ENCODE measurements around the gene SLC6A15. TPM values are rescaled to one million over a fixed set of nuclear protein-coding genes. Genes with fewer than 3 reads are reported as not detected.

SLC6A15 gene
- total and polyA plus RNA-seq, 2 of the 8 experiments (the other 6 are each of a cell fraction or from before 2014, with no cell fraction given): 3.1 to 42.0 TPM

DNA sequence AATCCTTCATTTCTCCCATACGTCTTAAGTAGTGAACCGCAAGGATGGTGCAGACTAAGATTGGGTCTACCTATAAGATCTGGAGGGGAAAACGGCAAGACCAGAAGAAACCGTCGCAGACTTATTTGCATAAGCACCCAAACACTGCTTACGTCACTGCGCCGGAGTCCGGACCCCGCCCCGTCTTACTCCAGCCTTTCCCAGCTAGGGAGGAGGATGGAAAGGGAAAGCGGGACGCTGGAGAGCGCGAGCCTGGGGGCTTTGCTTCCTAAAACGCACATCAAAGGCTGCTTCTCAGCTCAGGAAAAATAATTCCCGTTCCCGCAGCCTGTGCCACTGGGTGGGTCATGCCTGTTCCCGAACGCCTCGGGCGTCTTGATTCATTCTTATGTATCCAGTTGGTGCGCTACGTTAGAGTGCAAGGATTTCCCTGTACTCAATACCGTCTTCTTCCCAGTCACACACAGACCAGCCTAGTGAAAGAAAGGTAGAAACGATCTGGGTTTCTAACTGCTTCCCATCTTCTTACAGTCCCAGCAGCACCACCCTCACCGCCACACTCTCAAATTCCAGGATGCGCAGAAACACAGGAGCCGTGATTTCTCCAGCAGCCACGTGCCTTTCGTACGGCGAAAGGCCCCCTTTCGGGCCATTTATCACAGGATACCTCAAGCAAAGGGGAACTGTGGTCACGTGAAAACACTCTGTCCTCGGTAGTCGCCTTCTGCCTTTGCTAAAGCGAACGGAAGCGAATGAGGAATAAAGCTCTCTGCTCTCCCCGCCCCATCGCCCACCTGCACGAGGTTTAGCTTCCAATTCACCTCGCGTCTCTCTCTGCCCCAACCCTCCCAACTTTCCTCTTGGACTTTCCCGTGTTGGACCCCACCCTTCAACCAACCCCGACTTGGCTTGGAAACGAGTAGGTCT, 1.1 kb downstream of the SLC6A15 start:
- CTCF ChIA-PET (ENCODE audit: partially characterized antibody): interaction anchor here (0.7 to 3.0 kb wide), 16 partner anchors 10 to 146 kb away, joined by 3 to 26 read pairs (median 4); partner anchors contain the start of genes LRRIQ1 and TSPAN19
- Histone ChIP-seq H3K23me2 (ENCODE audit: low read depth, low read length) (peaks cover 21% of the 10 kb centered on the region), H3K27ac (ENCODE audit: low read depth, low read length) (no peak overlapping the region; the same call in 1 of the 2 replicates), H3K56ac (replicated peaks; ENCODE audit: insufficient read length, low read depth, low read length) (no peak overlapping the region), H3K27me3 (replicated peaks in 1 of 4; ENCODE audit: control insufficient read depth in 3 of 4, extremely low read depth in 1 of 4, insufficient read depth in 3 of 4, low read length in 3 of 4) (no peaks in the 10 kb centered on the region), H2AK5ac (ENCODE audit: low read depth, low read length) (0 out of 2 replicates have a peak overlapping the region, but pooled peaks have one; percentile 41), H3K9ac (replicated peaks in 1 of 4; ENCODE audit: extremely low read depth in 1 of 4, low read depth in 3 of 4, low read length in 3 of 4) (peak overlapping the region; percentile 61 to 77 (median 68)), H4K8ac (ENCODE audit: extremely low read depth, insufficient read depth, low read length) (peak overlapping the region; percentile 94; the same call in 1 of the 2 replicates), H2BK5ac (ENCODE audit: low read depth, low read length) (peak overlapping the region; percentile 32), H3K18ac (ENCODE audit: extremely low read depth, low read length) (peak overlapping the region; percentile 86), H2AFZ (ENCODE audit: low read length) (peak overlapping the region; percentile 71), H3K23ac (ENCODE audit: insufficient read length) (no peak overlapping the region), H3K4me3 (ENCODE audit: extremely low read depth in 1 of 4, insufficient read depth in 2 of 4, low read depth in 3 of 4, low read length in 4 of 4) (peak overlapping the region; percentile 69 to 93 (median 86)), H4K5ac (ENCODE audit: insufficient read length, low read depth, low read length) (no peak overlapping the region), H3K79me1 (ENCODE audit: low read depth, low read length) (no peaks in the 10 kb centered on the region; the same call in 1 of the 2 replicates), H3K14ac (ENCODE audit: insufficient read length) (no peak overlapping the region), H3K4ac (replicated peaks; ENCODE audit: insufficient read length, low read depth, low read length) (no peak overlapping the region), H4K20me1 (replicated peaks in 1 of 2; ENCODE audit: control insufficient read depth in 1 of 2, insufficient read depth in 2 of 2, low read length in 2 of 2) (peaks cover 3 to 5% of the 10 kb centered on the region in 2 experiments), H3K36me3 (ENCODE audit: control insufficient read depth in 2 of 4, insufficient read depth in 4 of 4, low read length in 3 of 4) (no peaks in the 10 kb centered on the region), H3K79me2 (ENCODE audit: control insufficient read depth in 1 of 2, insufficient read depth in 2 of 2, low read length in 2 of 2) (peaks cover 0 to 39% of the 10 kb centered on the region in 2 experiments; a peak in 3 of 4 replicates), H3K4me2 (ENCODE audit: insufficient read depth in 1 of 2, low read depth in 2 of 2, low read length in 2 of 2) (peak overlapping the region; percentile 91 to 97), H3K9me3 (ENCODE audit: insufficient read depth in 2 of 2, low read depth in 1 of 2, low read length in 1 of 2) (no peaks in the 10 kb centered on the region), H2BK20ac (ENCODE audit: low read length) (no peak overlapping the region; the same call in 1 of the 2 replicates), H2BK120ac (replicated peaks; ENCODE audit: low read depth, low read length) (no peak overlapping the region), H3K4me1 (replicated peaks in 1 of 4; ENCODE audit: control insufficient read depth in 3 of 4, insufficient read depth in 4 of 4, low read length in 3 of 4) (peaks cover 0 to 6% (median 0%) of the 10 kb centered on the region in 4 experiments; a peak in 1 of 7 replicates), H2BK15ac (ENCODE audit: low read length) (peak overlapping the region; percentile 50; the same call in 1 of the 2 replicates), H4K91ac (replicated peaks; ENCODE audit: insufficient read length, low read length) (peak overlapping the region; percentile 27), H2BK12ac (ENCODE audit: low read depth, low read length) (peak overlapping the region; percentile 91)
- POLR2A ChIA-PET (ENCODE audit: partially characterized antibody): interaction anchor here (0.5 to 2.0 kb wide), 27 partner anchors 8 to 369 kb away, joined by 3 to 8 read pairs (median 3); partner anchors contain the start of genes ALX1, LRRIQ1 and TSPAN19
- 1% methylated on average over 48 of the region's 48 CpGs; no CpG with 5 or more reads in 1 of the 2 experiments for WGBS, 2 experiments (ENCODE audit: extremely low coverage in 1 of 2, insufficient coverage in 1 of 2, insufficient read length in 1 of 2, insufficient replicate concordance in 2 of 2, low coverage in 1 of 2, low lambda C conversion rate in 2 of 2, missing lambda C conversion rate in 1 of 2)
- FAIRE-seq (peak; percentile 94), DNase-seq (ENCODE audit: low read depth in 1 of 2, low spot score in 2 of 2) (peak; percentile 67 to 88)
- TF ChIP-seq SIX5 (IDR thresholded peaks at IDR 0.05; ENCODE audit: low read depth, low read length) (no peak), EZH2 (IDR thresholded peaks at IDR 0.05; ENCODE audit: low read depth, low read length, severe bottlenecking) (no peak), PHF8 (conservative IDR thresholded peaks at IDR 0.05; ENCODE audit: low read depth, low read length) (no peak; the same call in 1 of the 2 replicates), EP300 (IDR thresholded peaks at IDR 0.05; ENCODE audit: borderline replicate concordance in 1 of 2, low read depth in 2 of 2, low read length in 2 of 2) (0 out of 3 replicates have a peak, but pooled peaks of 1 of the 2 experiments have one; percentile 36), CBX5 (IDR thresholded peaks at IDR 0.05; ENCODE audit: low read depth, low read length) (no peak), RBBP5 (IDR thresholded peaks at IDR 0.05; ENCODE audit: borderline replicate concordance, low read depth, low read length) (peak; percentile 97), CHD2 (IDR thresholded peaks at IDR 0.05; ENCODE audit: low read length) (0 out of 2 replicates have a peak, but pooled peaks have one; percentile 17)
- TF ChIP-seq, protein P1, sequence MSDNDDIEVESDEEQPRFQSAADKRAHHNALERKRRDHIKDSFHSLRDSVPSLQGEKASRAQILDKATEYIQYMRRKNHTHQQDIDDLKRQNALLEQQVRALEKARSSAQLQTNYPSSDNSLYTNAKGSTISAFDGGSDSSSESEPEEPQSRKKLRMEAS (IDR thresholded peaks at IDR 0.05): peak; percentile 67
